Measurements from ENCODE around the gene TOMM70. TPM values are rescaled to one million over a fixed set of nuclear protein-coding genes. Genes with fewer than 3 reads are reported as not detected.

The TOMM70 gene
- total RNA-seq, 2 experiments from 2014 or later, result 48.5 to 48.6 TPM

GRCh38 chr3:100386437-100387074, 14.3 kb downstream of the TOMM70 start:
- Mint-ChIP-seq H3K9me3 (peaks cover 6% of the 10 kb centered on the region), H3K27me3 (ENCODE audit: low read depth) (no peaks in the 10 kb centered on the region), H3K4me1 (ENCODE audit: low read depth) (peaks cover 11% of the 10 kb centered on the region), H3K27ac (no peak overlapping the region), H3K36me3 (ENCODE audit: low read depth) (peaks cover 30% of the 10 kb centered on the region), H3K4me3 (no peak overlapping the region)
- intact Hi-C loops (cut with micrococcal nuclease), result no loop called here
- no peak for DNase-seq
- CTCF ChIA-PET, result no interaction called here

GRCh38 chr3:100384733-100385525, 16.0 kb downstream of the TOMM70 start:
- no peaks in the 10 kb centered on the region for H3K27me3 Mint-ChIP-seq (ENCODE audit: low read depth)
- H3K36me3 Mint-ChIP-seq (ENCODE audit: low read depth), result peaks cover 34% of the 10 kb centered on the region
- CTCF ChIA-PET, result interaction anchor here (0.6 kb wide), 1 partner anchor 207 kb away, joined by 3 read pairs; no protein-coding TSS in a partner anchor
- no peak overlapping the region for H3K4me3 Mint-ChIP-seq
- peaks cover 6% of the 10 kb centered on the region for H3K9me3 Mint-ChIP-seq
- no peak overlapping the region for H3K27ac Mint-ChIP-seq
- intact Hi-C loops (cut with micrococcal nuclease), result no loop called here
- DNase-seq, result no peak
- peaks cover 11% of the 10 kb centered on the region for H3K4me1 Mint-ChIP-seq (ENCODE audit: low read depth)

GRCh38 chr3:100376301-100376700, 24.6 kb downstream of the TOMM70 start:
- Mint-ChIP-seq H3K9me3 (no peaks in the 10 kb centered on the region), H3K4me1 (ENCODE audit: low read depth) (peaks cover 2% of the 10 kb centered on the region), H3K4me3 (no peak overlapping the region), H3K36me3 (ENCODE audit: low read depth) (peaks cover 33% of the 10 kb centered on the region), H3K27ac (no peak overlapping the region), H3K27me3 (ENCODE audit: low read depth) (no peaks in the 10 kb centered on the region)
- no peak for DNase-seq
- CTCF ChIA-PET, result no interaction called here
- intact Hi-C loops (cut with micrococcal nuclease), result no loop called here

GRCh38 chr3:100374521-100374920, 26.4 kb downstream of the TOMM70 start:
- Mint-ChIP-seq H3K36me3 (ENCODE audit: low read depth) (peaks cover 28% of the 10 kb centered on the region), H3K4me1 (ENCODE audit: low read depth) (peaks cover 2% of the 10 kb centered on the region)
- CTCF ChIA-PET, result no interaction called here

GRCh38 chr3:100370756-100371155, 30.1 kb downstream of the TOMM70 start:
- no peak for DNase-seq
- CTCF ChIA-PET, result no interaction called here
- no peak overlapping the region for H3K4me3 Mint-ChIP-seq
- no peaks in the 10 kb centered on the region for H3K4me1 Mint-ChIP-seq (ENCODE audit: low read depth)
- intact Hi-C loops (cut with micrococcal nuclease), result no loop called here
- H3K9me3 Mint-ChIP-seq, result no peaks in the 10 kb centered on the region
- H3K36me3 Mint-ChIP-seq (ENCODE audit: low read depth), result peaks cover 27% of the 10 kb centered on the region
- no peak overlapping the region for H3K27ac Mint-ChIP-seq
- no peaks in the 10 kb centered on the region for H3K27me3 Mint-ChIP-seq (ENCODE audit: low read depth)

More at GRCh38 chr3:100374521-100374920, 26.4 kb downstream of the TOMM70 start:
- Mint-ChIP-seq H3K4me3 (no peak overlapping the region), H3K9me3 (no peaks in the 10 kb centered on the region), H3K27ac (no peak overlapping the region), H3K27me3 (ENCODE audit: low read depth) (no peaks in the 10 kb centered on the region)
- intact Hi-C loops (cut with micrococcal nuclease), result no loop called here
- DNase-seq, result no peak

GRCh38 chr3:100368441-100368840, 32.4 kb downstream of the TOMM70 start:
- Mint-ChIP-seq H3K9me3 (no peaks in the 10 kb centered on the region), H3K27me3 (ENCODE audit: low read depth) (no peaks in the 10 kb centered on the region), H3K4me1 (ENCODE audit: low read depth) (no peaks in the 10 kb centered on the region), H3K4me3 (no peak overlapping the region), H3K36me3 (ENCODE audit: low read depth) (peaks cover 38% of the 10 kb centered on the region), H3K27ac (no peak overlapping the region)
- CTCF ChIA-PET, result no interaction called here
- intact Hi-C loops (cut with micrococcal nuclease), result no loop called here
- no peak for DNase-seq

GRCh38 chr3:100366424-100366823, 34.5 kb downstream of the TOMM70 start:
- Mint-ChIP-seq H3K4me3 (no peak overlapping the region), H3K27me3 (ENCODE audit: low read depth) (no peaks in the 10 kb centered on the region), H3K9me3 (peaks cover 2% of the 10 kb centered on the region), H3K4me1 (ENCODE audit: low read depth) (no peaks in the 10 kb centered on the region), H3K27ac (no peak overlapping the region), H3K36me3 (ENCODE audit: low read depth) (peaks cover 45% of the 10 kb centered on the region)
- CTCF ChIA-PET, result interaction anchor here (0.6 to 1.0 kb wide), 3 partner anchors 31 to 369 kb away, joined by 3 to 4 read pairs (median 3); no protein-coding TSS in a partner anchor
- no peak for DNase-seq
- intact Hi-C loops (cut with micrococcal nuclease), result no loop called here

GRCh38 chr3:100364421-100364820, 36.5 kb downstream of the TOMM70 start:
- no peak for DNase-seq
- Mint-ChIP-seq H3K27me3 (ENCODE audit: low read depth) (no peaks in the 10 kb centered on the region), H3K9me3 (peaks cover 2% of the 10 kb centered on the region), H3K4me3 (no peak overlapping the region), H3K4me1 (ENCODE audit: low read depth) (no peaks in the 10 kb centered on the region), H3K27ac (no peak overlapping the region), H3K36me3 (ENCODE audit: low read depth) (peaks cover 47% of the 10 kb centered on the region)
- intact Hi-C loops (cut with micrococcal nuclease), result no loop called here
- CTCF ChIA-PET, result no interaction called here

GRCh38 chr3:100361897-100362296, 39.0 kb downstream of the TOMM70 start:
- CTCF ChIA-PET, result no interaction called here
- H3K4me3 Mint-ChIP-seq, result no peak overlapping the region
- H3K4me1 Mint-ChIP-seq (ENCODE audit: low read depth), result no peaks in the 10 kb centered on the region
- peaks cover 2% of the 10 kb centered on the region for H3K9me3 Mint-ChIP-seq
- H3K36me3 Mint-ChIP-seq (ENCODE audit: low read depth), result peaks cover 54% of the 10 kb centered on the region
- intact Hi-C loops (cut with micrococcal nuclease), result no loop called here
- H3K27me3 Mint-ChIP-seq (ENCODE audit: low read depth), result no peaks in the 10 kb centered on the region
- no peak for DNase-seq
- H3K27ac Mint-ChIP-seq, result no peak overlapping the region

- no peak for DNase-seq
- intact Hi-C loops (cut with micrococcal nuclease), result no loop called here
- Mint-ChIP-seq H3K9me3 (peaks cover 2% of the 10 kb centered on the region), H3K36me3 (ENCODE audit: low read depth) (peaks cover 53% of the 10 kb centered on the region), H3K27ac (no peak overlapping the region), H3K4me3 (no peak overlapping the region), H3K4me1 (ENCODE audit: low read depth) (no peaks in the 10 kb centered on the region), H3K27me3 (ENCODE audit: low read depth) (no peaks in the 10 kb centered on the region)
- CTCF ChIA-PET, result no interaction called here
These were observed 40.0 kb downstream of the TOMM70 start for GRCh38 chr3:100360757-100361496.

- H3K4me1 Mint-ChIP-seq (ENCODE audit: low read depth), result no peaks in the 10 kb centered on the region
- H3K27ac Mint-ChIP-seq, result no peak overlapping the region
- H3K4me3 Mint-ChIP-seq, result no peak overlapping the region
- no peaks in the 10 kb centered on the region for H3K27me3 Mint-ChIP-seq (ENCODE audit: low read depth)
- peaks cover 55% of the 10 kb centered on the region for H3K36me3 Mint-ChIP-seq (ENCODE audit: low read depth)
- peaks cover 2% of the 10 kb centered on the region for H3K9me3 Mint-ChIP-seq
- intact Hi-C loops (cut with micrococcal nuclease), result no loop called here
- DNase-seq, result no peak
- CTCF ChIA-PET, result interaction anchor here (1.3 kb wide), 1 partner anchor 233 kb away, joined by 3 read pairs; no protein-coding TSS in a partner anchor
These were observed 41.9 kb downstream of the TOMM70 start for GRCh38 chr3:100359035-100359434.

- CTCF ChIA-PET, result no interaction called here
- Mint-ChIP-seq H3K27ac (no peak overlapping the region), H3K36me3 (ENCODE audit: low read depth) (peaks cover 52% of the 10 kb centered on the region), H3K4me3 (no peak overlapping the region), H3K9me3 (peaks cover 2% of the 10 kb centered on the region), H3K27me3 (ENCODE audit: low read depth) (no peaks in the 10 kb centered on the region), H3K4me1 (ENCODE audit: low read depth) (no peaks in the 10 kb centered on the region)
- intact Hi-C loops (cut with micrococcal nuclease), result no loop called here
- no peak for DNase-seq
These were observed 42.5 kb downstream of the TOMM70 start for GRCh38 chr3:100358413-100358812.
